ENCODE measurements around the gene KRT8.

Gene KRT8

GRCh38 chr12:52904509-52905300, at the start of gene KRT8:
TSS of gene KRT8 (minus strand) at chr12:52905076. CDS start at chr12:52904981, 95 bp downstream.
- peak; percentile 83 for DNase-seq

GRCh38 chr12:52953181-52953841, 48.4 kb upstream of the KRT8 start:
- DNase-seq = no peak

GRCh38 chr12:52952076-52952801, 47.4 kb upstream of the KRT8 start:
- DNase-seq = no peak

GRCh38 chr12:52951640-52952039, 46.8 kb upstream of the KRT8 start:
- DNase-seq = no peak

GRCh38 chr12:52951126-52951525, 46.2 kb upstream of the KRT8 start:
- DNase-seq = no peak

- no peak for DNase-seq
Measured at GRCh38 chr12:52950553-52950952, 45.7 kb upstream of the KRT8 start.

GRCh38 chr12:52949413-52950331, 44.8 kb upstream of the KRT8 start:
- DNase-seq = peak; percentile 43

GRCh38 chr12:52947738-52948423, 43.0 kb upstream of the KRT8 start:
- DNase-seq = no peak

GRCh38 chr12:52946797-52947547, 42.1 kb upstream of the KRT8 start:
- no peak for DNase-seq

GRCh38 chr12:52946334-52946733, 41.5 kb upstream of the KRT8 start:
- no peak for DNase-seq

GRCh38 chr12:52945389-52946232, 40.7 kb upstream of the KRT8 start:
- DNase-seq = no peak

GRCh38 chr12:52944683-52945388, 40.0 kb upstream of the KRT8 start:
- DNase-seq = no peak

GRCh38 chr12:52942901-52943181, 38.0 kb upstream of the KRT8 start:
- DNase-seq = no peak

- no peak for DNase-seq
Measured at GRCh38 chr12:52942066-52942900, 37.4 kb upstream of the KRT8 start.

- no peak for DNase-seq
Measured at GRCh38 chr12:52929538-52929937, 24.7 kb upstream of the KRT8 start.

- DNase-seq = no peak
Measured at GRCh38 chr12:52927964-52928363, 23.1 kb upstream of the KRT8 start.

GRCh38 chr12:52926596-52927234, 21.8 kb upstream of the KRT8 start:
- DNase-seq = no peak

Data from DMS79 treated with DMSO at 0.1 percent for 48 hours (cell line).